ENCODE results near the gene ZNF77. TPM values are rescaled to one million over a fixed set of nuclear protein-coding genes. Genes with fewer than 3 reads are reported as not detected.

The ZNF77 gene
- total RNA-seq, 4 donors from 2014 or later = 2.1 to 6.0 (median 3.1) TPM

GRCh38 chr19:2977746-2978138 lies 33.0 kb upstream of the ZNF77 start:
- TF ChIP-seq CTCF (IDR thresholded peaks at IDR 0.05; ENCODE audit: low read depth) = no peak

- TF ChIP-seq CTCF (IDR thresholded peaks at IDR 0.05; ENCODE audit: low read depth) = no peak
Measured at GRCh38 chr19:2977001-2977745, 32.4 kb upstream of the ZNF77 start, which contains the start of gene TLE6. Gene TLE6, plus strand, starts transcription at chr19:2977564. Its CDS starts 670 bp downstream, at chr19:2978234.

GRCh38 chr19:2976609-2977000 lies 31.8 kb upstream of the ZNF77 start:
- TF ChIP-seq CTCF (IDR thresholded peaks at IDR 0.05; ENCODE audit: low read depth) = no peak

GRCh38 chr19:2974342-2975041 lies 29.7 kb upstream of the ZNF77 start:
- TF ChIP-seq CTCF (IDR thresholded peaks at IDR 0.05; ENCODE audit: low read depth) = no peak

GRCh38 chr19:2973229-2973628 lies 28.5 kb upstream of the ZNF77 start:
- no peak for TF ChIP-seq CTCF (IDR thresholded peaks at IDR 0.05; ENCODE audit: low read depth)

GRCh38 chr19:2970201-2970835 lies 25.5 kb upstream of the ZNF77 start:
- TF ChIP-seq CTCF (IDR thresholded peaks at IDR 0.05; ENCODE audit: low read depth) = no peak

- no peak for TF ChIP-seq CTCF (IDR thresholded peaks at IDR 0.05; ENCODE audit: low read depth)
Measured at GRCh38 chr19:2969104-2969504, 24.3 kb upstream of the ZNF77 start.

Data from subcutaneous adipose tissue (tissue), 4 donors.